Activated CD4-positive, alpha-beta T cell treated with anti-CD3 and anti-CD28 coated beads, Interleukin-2, Interleukin-4, amounts not matched to agents 100 ng/mL and 50 ng/mL, durations not matched to agents 16 hours and 8 hours (primary cell): Measurements from ENCODE around the gene CD6.

Source experiments
- DNase-seq: peaks from one replicate; pipeline ENCODE4 v3.0.0-alpha.2; 2020; ENCODE audit warnings: low spot score

The CD6 gene

GRCh38 chr11:60934790-60935605, 36.5 kb upstream of the CD6 start:
- DNase-seq = no peak

- no peak for DNase-seq
Observed at GRCh38 chr11:60935676-60936442, 35.6 kb upstream of the CD6 start.

GRCh38 chr11:60936467-60937143, 34.9 kb upstream of the CD6 start:
- no peak for DNase-seq

GRCh38 chr11:60937144-60937527, 34.3 kb upstream of the CD6 start:
- DNase-seq = no peak

- DNase-seq = no peak
Observed at GRCh38 chr11:60937811-60938210, 33.7 kb upstream of the CD6 start.

GRCh38 chr11:60938500-60938899, 33.0 kb upstream of the CD6 start:
- no peak for DNase-seq

- no peak for DNase-seq
Observed at GRCh38 chr11:60939301-60939700, 32.2 kb upstream of the CD6 start.

GRCh38 chr11:60939855-60940254, 31.6 kb upstream of the CD6 start:
- no peak for DNase-seq

GRCh38 chr11:60941371-60942119, 29.9 kb upstream of the CD6 start:
- DNase-seq = no peak

GRCh38 chr11:60942219-60942618, 29.3 kb upstream of the CD6 start:
- no peak for DNase-seq

GRCh38 chr11:60942970-60943565, 28.4 kb upstream of the CD6 start:
- no peak for DNase-seq

- no peak for DNase-seq
Observed at GRCh38 chr11:60944490-60945294, 26.8 kb upstream of the CD6 start.

GRCh38 chr11:60945295-60945667, 26.2 kb upstream of the CD6 start:
- no peak for DNase-seq

- no peak for DNase-seq
Observed at GRCh38 chr11:60946601-60947264, 24.7 kb upstream of the CD6 start.

GRCh38 chr11:60947700-60948099, 23.8 kb upstream of the CD6 start:
- no peak for DNase-seq

- no peak for DNase-seq
Observed at GRCh38 chr11:60948250-60948649, 23.2 kb upstream of the CD6 start.

- DNase-seq = no peak
Observed at GRCh38 chr11:60950024-60950423, 21.5 kb upstream of the CD6 start.

- no peak for DNase-seq
Observed at GRCh38 chr11:60950933-60951605, 20.4 kb upstream of the CD6 start.

GRCh38 chr11:60951606-60951903, 19.9 kb upstream of the CD6 start:
- no peak for DNase-seq
